Loucy (cell line): ENCODE measurements around the gene CACNA2D3.

ENCODE experiments used
- H2AFZ ChIP-seq: fragments of 200-600 bp; sonication (generic); 2 replicates; pipeline ENCODE4 v1.6.0; 2016; ENCODE audit warnings: antibody characterized with exemption, mild to moderate bottlenecking, low read length, moderate library complexity
- H3F3A ChIP-seq: fragments of 200-600 bp; 2 replicates; pipeline ENCODE4 v1.6.0; 2016; ENCODE audit warnings: antibody characterized with exemption, low read depth, mild to moderate bottlenecking
- H3K27me3 ChIP-seq: fragments of 200-600 bp; sonication (generic); 2 replicates; pipeline ENCODE4 v1.6.1; 2014; ENCODE audit warnings: low read length, mild to moderate bottlenecking; ENCODE audit not compliant: insufficient read depth, poor library complexity, severe bottlenecking
- H3K36me3 ChIP-seq: fragments of 200-600 bp; sonication (generic); 2 replicates; pipeline ENCODE4 v1.6.1; 2016; ENCODE audit warnings: low read length; ENCODE audit not compliant: insufficient read depth
- H3K4me1 ChIP-seq: fragments of 200-600 bp; sonication (generic); 2 replicates; pipeline ENCODE4 v1.5.1; 2014; ENCODE audit warnings: low read length, mild to moderate bottlenecking; ENCODE audit not compliant: insufficient read depth, poor library complexity, severe bottlenecking
- H3K4me2 ChIP-seq: fragments of 200-600 bp; sonication (generic); 2 replicates; pipeline ENCODE4 v1.6.0; 2014; ENCODE audit warnings: antibody characterized with exemption, low read length, low read depth, mild to moderate bottlenecking; ENCODE audit not compliant: poor library complexity, severe bottlenecking
- H3K4me3 ChIP-seq: fragments of 200-600 bp; sonication (generic); 2 replicates; pipeline ENCODE4 v1.5.1; 2014; ENCODE audit warnings: low read length, mild to moderate bottlenecking, mixed read lengths; ENCODE audit not compliant: poor library complexity, severe bottlenecking
- H3K79me2 ChIP-seq: fragments of 200-600 bp; sonication (generic); 2 replicates; pipeline ENCODE4 v1.6.1; 2014; ENCODE audit warnings: low read length; ENCODE audit not compliant: insufficient read depth
- H3K9ac ChIP-seq: fragments of 200-600 bp; sonication (generic); 2 replicates; pipeline ENCODE4 v1.6.0; 2014; ENCODE audit warnings: mild to moderate bottlenecking, low read depth, low read length, moderate library complexity; ENCODE audit not compliant: poor library complexity, severe bottlenecking
- H3K9me2 ChIP-seq: fragments of 200-600 bp; sonication (generic); replicated peaks from 2 replicates; pipeline ENCODE4 v1.6.1; 2016; ENCODE audit warnings: low read depth, low read length, mixed read lengths
- H3K9me3 ChIP-seq: fragments of 200-600 bp; sonication (generic); 2 replicates; pipeline ENCODE4 v1.6.1; 2014; ENCODE audit warnings: mild to moderate bottlenecking, antibody characterized with exemption, low read length, low read depth; ENCODE audit not compliant: insufficient read depth
- H4K20me1 ChIP-seq: fragments of 200-600 bp; sonication (generic); 2 replicates; pipeline ENCODE4 v1.6.0; 2014; ENCODE audit warnings: antibody characterized with exemption, low read length, mild to moderate bottlenecking; ENCODE audit not compliant: insufficient read depth, poor library complexity, severe bottlenecking
- EZH2phosphoT487 ChIP-seq: fragments of 200-600 bp; IDR thresholded peaks from 2 replicates; pipeline ENCODE4 v1.6.1; 2018; ENCODE audit warnings: antibody characterized with exemption, mild to moderate bottlenecking, moderate library complexity, borderline replicate concordance
- TF ChIP-seq, protein P1 (sequence below): fragments of 200-600 bp; sonication (generic); conservative IDR thresholded peaks from 2 replicates; pipeline ENCODE4 v1.5.1; 2014; ENCODE audit warnings: mild to moderate bottlenecking, antibody characterized with exemption, low read length

The CACNA2D3 gene

DNA sequence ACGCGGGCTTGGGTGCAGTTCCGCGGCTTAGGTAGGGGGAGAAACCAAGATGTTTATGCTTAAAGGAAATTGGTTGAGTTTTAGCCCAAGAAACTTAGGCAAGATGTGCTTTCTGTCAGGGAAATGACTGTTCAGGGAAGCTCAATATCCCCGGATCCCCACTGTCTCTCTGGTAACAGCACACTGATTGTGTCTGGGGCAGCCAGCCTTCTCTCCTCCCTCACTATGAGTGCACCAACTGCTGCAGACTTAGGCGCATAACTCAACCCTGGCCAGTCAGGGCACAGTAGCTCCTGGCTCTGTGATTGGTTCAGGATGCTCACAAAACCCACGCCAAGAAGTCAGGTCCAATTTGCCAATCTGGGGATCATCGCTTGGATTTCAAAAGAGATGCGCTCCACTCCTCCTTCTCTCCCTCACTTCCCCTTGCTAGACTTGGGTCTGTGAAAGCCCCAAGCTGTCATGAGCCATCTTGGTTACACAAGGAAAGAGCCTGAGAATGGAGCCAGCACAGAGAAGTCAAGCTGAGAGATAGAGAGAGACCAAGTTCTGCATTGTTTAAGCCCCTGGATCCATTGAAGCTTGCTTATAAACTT is 42.5 kb upstream of the CACNA2D3 start:
- no peak overlapping the region for H2AFZ ChIP-seq
- no peaks in the 10 kb centered on the region for H4K20me1 ChIP-seq
- no peaks in the 10 kb centered on the region; the same call in 1 of the 2 replicates for H3K9me3 ChIP-seq
- H3K4me1 ChIP-seq: no peaks in the 10 kb centered on the region
- H3K79me2 ChIP-seq: no peaks in the 10 kb centered on the region
- no peak overlapping the region for H3K4me3 ChIP-seq
- H3F3A ChIP-seq: no peaks in the 10 kb centered on the region
- H3K4me2 ChIP-seq: no peak overlapping the region
- no peaks in the 10 kb centered on the region for H3K27me3 ChIP-seq
- H3K36me3 ChIP-seq: no peaks in the 10 kb centered on the region
- H3K9me2 ChIP-seq: no peaks in the 10 kb centered on the region
- H3K9ac ChIP-seq: no peak overlapping the region
- TF ChIP-seq, protein P1, sequence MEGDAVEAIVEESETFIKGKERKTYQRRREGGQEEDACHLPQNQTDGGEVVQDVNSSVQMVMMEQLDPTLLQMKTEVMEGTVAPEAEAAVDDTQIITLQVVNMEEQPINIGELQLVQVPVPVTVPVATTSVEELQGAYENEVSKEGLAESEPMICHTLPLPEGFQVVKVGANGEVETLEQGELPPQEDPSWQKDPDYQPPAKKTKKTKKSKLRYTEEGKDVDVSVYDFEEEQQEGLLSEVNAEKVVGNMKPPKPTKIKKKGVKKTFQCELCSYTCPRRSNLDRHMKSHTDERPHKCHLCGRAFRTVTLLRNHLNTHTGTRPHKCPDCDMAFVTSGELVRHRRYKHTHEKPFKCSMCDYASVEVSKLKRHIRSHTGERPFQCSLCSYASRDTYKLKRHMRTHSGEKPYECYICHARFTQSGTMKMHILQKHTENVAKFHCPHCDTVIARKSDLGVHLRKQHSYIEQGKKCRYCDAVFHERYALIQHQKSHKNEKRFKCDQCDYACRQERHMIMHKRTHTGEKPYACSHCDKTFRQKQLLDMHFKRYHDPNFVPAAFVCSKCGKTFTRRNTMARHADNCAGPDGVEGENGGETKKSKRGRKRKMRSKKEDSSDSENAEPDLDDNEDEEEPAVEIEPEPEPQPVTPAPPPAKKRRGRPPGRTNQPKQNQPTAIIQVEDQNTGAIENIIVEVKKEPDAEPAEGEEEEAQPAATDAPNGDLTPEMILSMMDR: no peak
- no peak for TF ChIP-seq EZH2phosphoT487

DNA sequence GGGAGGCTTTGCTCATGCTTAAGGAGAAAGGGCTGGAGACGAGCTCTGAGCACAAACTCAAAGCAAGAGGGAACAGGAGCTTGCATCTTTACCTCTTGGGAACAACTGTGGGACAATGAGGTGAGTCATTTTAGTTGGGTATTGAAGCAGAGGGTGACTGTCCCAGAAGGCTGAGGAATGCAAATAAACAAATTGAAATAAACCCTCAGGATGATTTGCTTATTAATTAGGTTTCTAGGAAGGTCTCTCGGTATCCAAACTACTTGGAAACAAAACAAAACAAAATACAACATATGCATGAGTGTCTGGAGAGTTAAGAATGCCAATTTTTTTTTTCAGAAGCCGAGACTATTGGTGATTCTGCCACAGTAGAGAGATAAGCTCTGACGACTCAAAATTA is 38.4 kb upstream of the CACNA2D3 start:
- Histone ChIP-seq H3K4me3 (no peak overlapping the region), H2AFZ (no peak overlapping the region), H3K79me2 (no peaks in the 10 kb centered on the region), H4K20me1 (no peaks in the 10 kb centered on the region), H3K9ac (no peak overlapping the region), H3K36me3 (no peaks in the 10 kb centered on the region), H3K4me2 (no peak overlapping the region), H3K9me3 (no peaks in the 10 kb centered on the region; the same call in 1 of the 2 replicates), H3K4me1 (no peaks in the 10 kb centered on the region), H3K9me2 (no peaks in the 10 kb centered on the region), H3F3A (no peaks in the 10 kb centered on the region), H3K27me3 (no peaks in the 10 kb centered on the region)
- TF ChIP-seq, protein P1: no peak
- no peak for TF ChIP-seq EZH2phosphoT487

DNA sequence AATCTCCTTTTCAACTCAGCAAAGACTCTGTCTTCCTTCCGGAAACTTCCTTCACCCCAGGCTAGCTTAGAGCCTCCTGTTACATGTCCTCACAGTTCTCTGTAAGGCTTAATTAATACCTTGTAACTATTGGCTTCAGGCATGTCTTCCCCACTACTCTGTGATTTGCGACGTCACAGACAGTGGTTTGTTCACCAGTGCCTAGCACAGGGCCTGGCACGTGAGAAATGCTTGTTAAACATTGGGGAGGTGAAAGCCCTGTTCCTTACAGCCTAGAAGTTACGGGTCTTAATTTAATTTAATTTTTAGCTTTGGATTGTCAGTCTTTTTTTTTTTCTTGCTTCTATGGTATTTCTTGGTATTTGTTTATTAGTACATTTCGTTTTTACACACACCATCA is 36.4 kb upstream of the CACNA2D3 start:
- Histone ChIP-seq H3K9me3 (no peaks in the 10 kb centered on the region; the same call in 1 of the 2 replicates), H3K9ac (no peak overlapping the region), H3K4me1 (no peaks in the 10 kb centered on the region), H2AFZ (no peak overlapping the region), H3F3A (no peaks in the 10 kb centered on the region), H3K4me3 (no peak overlapping the region), H3K9me2 (no peaks in the 10 kb centered on the region), H3K79me2 (no peaks in the 10 kb centered on the region), H3K4me2 (no peak overlapping the region), H3K36me3 (no peaks in the 10 kb centered on the region), H3K27me3 (no peaks in the 10 kb centered on the region), H4K20me1 (no peaks in the 10 kb centered on the region)
- TF ChIP-seq, protein P1: no peak
- TF ChIP-seq EZH2phosphoT487: no peak
